PC-9 (cell line): ENCODE data around the gene PNPLA3. TPM values are rescaled to one million over a fixed set of nuclear protein-coding genes. Genes with fewer than 3 reads are reported as not detected.

Experiments
- BruUV-seq: library from RNA; stranded (reverse); fragments of 400-500 nt; replicated peaks from 2 replicates; lab custom pipeline; 2021; lab: Mats Ljungman, UMichigan
- CTCF ChIA-PET: fragments of 300-600 bp; sonication (Branson Sonifier 250); formaldehyde crosslinking; loops from one replicate; lab custom pipeline; 2022; ENCODE audit warnings: antibody characterized with exemption; lab: Charles Lee
- POLR2A ChIA-PET: fragments of 300-600 bp; sonication (Branson Sonifier 250); formaldehyde crosslinking; loops from one replicate; lab custom pipeline; 2022; ENCODE audit warnings: antibody characterized with exemption; ENCODE audit not compliant: unreplicated experiment; lab: Charles Lee
- DNase-seq, 2 experiments: peaks; one replicate each; pipeline versions ENCODE4 v3.0.0 to v3.0.0-alpha.2; 2015 to 2022; ENCODE audit warnings: mixed read lengths in 1 of 2
- H2AFZ ChIP-seq: fragments of 200-600 bp; sonication (generic); 2 replicates; pipeline ENCODE4 v1.8.1; 2017; ENCODE audit warnings: antibody characterized with exemption
- H3F3A ChIP-seq: fragments of 200-600 bp; sonication (generic); 2 replicates; pipeline ENCODE4 v1.8.1; 2017; ENCODE audit warnings: antibody characterized with exemption, mild to moderate bottlenecking, low read depth; ENCODE audit not compliant: insufficient read depth
- H3K27ac ChIP-seq: fragments of 200-600 bp; sonication (generic); 2 replicates; pipeline ENCODE4 v1.6.1; 2016; ENCODE audit warnings: mixed run types
- H3K27me3 ChIP-seq: fragments of 200-600 bp; sonication (generic); 2 replicates; pipeline ENCODE4 v1.6.1; 2016; ENCODE audit warnings: low read depth, mixed run types; ENCODE audit not compliant: insufficient read depth
- H3K36me3 ChIP-seq: fragments of 200-600 bp; sonication (generic); 2 replicates; pipeline ENCODE4 v1.6.1; 2016; ENCODE audit warnings: low read depth, mixed run types
- H3K4me1 ChIP-seq: fragments of 200-600 bp; sonication (generic); replicated peaks from 2 replicates; pipeline ENCODE4 v1.6.1; 2016; ENCODE audit warnings: mixed run types; ENCODE audit not compliant: insufficient read depth
- H3K4me2 ChIP-seq: fragments of 200-600 bp; sonication (generic); 2 replicates; pipeline ENCODE4 v1.6.1; 2017; ENCODE audit warnings: mixed run types
- H3K4me3 ChIP-seq: fragments of 200-600 bp; sonication (generic); 2 replicates; pipeline ENCODE4 v1.6.1; 2016; ENCODE audit warnings: mixed run types
- H3K79me2 ChIP-seq: fragments of 200-600 bp; sonication (generic); 2 replicates; pipeline ENCODE4 v1.6.1; 2017; ENCODE audit warnings: low read depth, mixed run types
- H3K9me2 ChIP-seq: fragments of 200-600 bp; sonication (generic); 2 replicates; pipeline ENCODE4 v1.8.1; 2017; ENCODE audit warnings: mild to moderate bottlenecking; ENCODE audit not compliant: insufficient read depth
- H3K9me3 ChIP-seq: fragments of 200-600 bp; sonication (generic); 2 replicates; pipeline ENCODE4 v1.8.1; 2016; ENCODE audit warnings: low read depth; ENCODE audit not compliant: insufficient read depth
- H4K20me1 ChIP-seq: fragments of 200-600 bp; sonication (generic); 2 replicates; pipeline ENCODE4 v1.8.1; 2017; ENCODE audit not compliant: insufficient read depth
- EZH2 ChIP-seq: fragments of 200-600 bp; sonication (generic); IDR thresholded peaks from 2 replicates; pipeline ENCODE4 v1.8.0; 2017; ENCODE audit warnings: antibody characterized with exemption, low read depth
- intact Hi-C: fragments of 100-400 bp; cut with micrococcal nuclease; formaldehyde crosslinking; loops from one replicate; pipeline ENCODE4 v1.10.0; 2022; ENCODE audit not compliant: unreplicated experiment
- total RNA-seq: library from RNA; stranded (reverse); gene quantifications from 2 replicates; pipeline ENCODE4 v1.2.3, GENCODE V29; 2021
- TF ChIP-seq, protein P1 (sequence below): fragments of 200-600 bp; sonication (generic); conservative IDR thresholded peaks from 2 replicates; pipeline ENCODE4 v1.6.1; 2017; ENCODE audit warnings: mixed run types, antibody characterized with exemption, mild to moderate bottlenecking, moderate library complexity

The PNPLA3 gene
- total RNA-seq, 1 experiment from 2014 or later, result 26.8 TPM

DNA sequence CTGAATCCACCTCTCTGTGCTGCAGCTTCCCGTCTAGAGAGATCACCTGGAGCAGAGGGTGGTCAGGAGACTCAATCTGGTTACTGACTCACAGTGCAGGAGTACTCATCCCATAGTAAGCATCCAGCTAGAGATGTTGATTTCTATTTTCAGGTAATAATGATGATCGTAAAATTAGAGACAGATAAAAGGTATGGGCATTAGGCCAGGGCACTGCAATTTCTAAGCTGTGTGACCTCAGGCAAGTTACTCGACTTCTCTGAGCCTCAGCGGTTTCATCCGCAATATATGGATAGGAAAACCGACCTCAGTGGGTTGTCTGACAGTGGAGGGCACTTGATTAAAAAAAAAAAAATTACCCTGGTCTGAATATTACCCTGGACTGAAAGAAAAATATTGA lies 17.8 kb downstream of the PNPLA3 start:
- TF ChIP-seq, protein P1, sequence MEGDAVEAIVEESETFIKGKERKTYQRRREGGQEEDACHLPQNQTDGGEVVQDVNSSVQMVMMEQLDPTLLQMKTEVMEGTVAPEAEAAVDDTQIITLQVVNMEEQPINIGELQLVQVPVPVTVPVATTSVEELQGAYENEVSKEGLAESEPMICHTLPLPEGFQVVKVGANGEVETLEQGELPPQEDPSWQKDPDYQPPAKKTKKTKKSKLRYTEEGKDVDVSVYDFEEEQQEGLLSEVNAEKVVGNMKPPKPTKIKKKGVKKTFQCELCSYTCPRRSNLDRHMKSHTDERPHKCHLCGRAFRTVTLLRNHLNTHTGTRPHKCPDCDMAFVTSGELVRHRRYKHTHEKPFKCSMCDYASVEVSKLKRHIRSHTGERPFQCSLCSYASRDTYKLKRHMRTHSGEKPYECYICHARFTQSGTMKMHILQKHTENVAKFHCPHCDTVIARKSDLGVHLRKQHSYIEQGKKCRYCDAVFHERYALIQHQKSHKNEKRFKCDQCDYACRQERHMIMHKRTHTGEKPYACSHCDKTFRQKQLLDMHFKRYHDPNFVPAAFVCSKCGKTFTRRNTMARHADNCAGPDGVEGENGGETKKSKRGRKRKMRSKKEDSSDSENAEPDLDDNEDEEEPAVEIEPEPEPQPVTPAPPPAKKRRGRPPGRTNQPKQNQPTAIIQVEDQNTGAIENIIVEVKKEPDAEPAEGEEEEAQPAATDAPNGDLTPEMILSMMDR, result no peak
- no peak for TF ChIP-seq EZH2
- H3K36me3 ChIP-seq, result peaks cover 12% of the 10 kb centered on the region; the same call in 1 of the 2 replicates
- POLR2A ChIA-PET, result interaction anchor here (0.5 kb wide), 1 partner anchor 11 kb away, joined by 3 read pairs; no protein-coding TSS in a partner anchor

DNA sequence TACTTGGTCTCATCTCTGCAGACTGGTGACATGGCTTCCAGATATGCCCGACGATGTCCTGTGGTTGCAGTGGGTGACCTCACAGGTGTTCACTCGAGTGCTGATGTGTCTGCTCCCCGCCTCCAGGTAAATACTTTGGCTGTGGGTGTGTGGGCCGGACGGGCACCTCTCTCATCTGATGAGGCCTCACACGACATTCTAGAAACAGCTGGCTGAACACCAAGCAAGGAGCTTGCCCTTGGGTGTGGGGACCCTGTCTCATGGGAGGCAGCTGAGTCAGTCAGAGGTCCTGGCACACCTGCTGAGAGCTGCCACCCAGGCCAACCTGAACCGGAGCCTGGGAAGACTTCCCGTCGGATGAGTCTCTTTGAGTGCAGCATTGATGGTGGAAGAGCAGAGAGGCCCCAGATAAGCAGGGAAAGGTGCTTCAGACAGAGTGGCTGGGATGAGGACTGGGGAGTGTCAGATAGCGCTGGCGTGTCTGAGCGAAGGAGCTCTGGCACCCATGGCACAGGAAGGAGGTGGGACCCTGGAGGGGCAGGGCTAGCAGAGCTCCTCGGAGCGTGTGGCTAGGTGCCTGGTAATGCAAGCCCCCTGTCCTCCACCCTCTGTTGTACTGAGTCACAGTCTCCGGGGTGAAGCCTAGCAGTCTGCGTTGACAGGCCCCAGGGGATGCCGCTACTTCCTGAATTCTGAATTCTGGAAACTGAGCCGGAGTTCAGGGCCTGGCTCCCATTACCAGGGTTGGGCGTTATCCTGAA lies 21.2 kb downstream of the PNPLA3 start:
- Histone ChIP-seq H4K20me1 (peaks cover 5% of the 10 kb centered on the region; the same call in 1 of the 2 replicates), H3K4me3 (no peak overlapping the region), H3K9me2 (no peaks in the 10 kb centered on the region), H3K9me3 (no peaks in the 10 kb centered on the region), H3K27me3 (no peaks in the 10 kb centered on the region), H3K79me2 (no peaks in the 10 kb centered on the region), H3K27ac (no peak overlapping the region), H3K4me1 (no peaks in the 10 kb centered on the region), H2AFZ (no peak overlapping the region), H3K36me3 (0 out of 2 replicates have a peak, but pooled peaks cover 4% of the 10 kb centered on the region), H3K4me2 (no peak overlapping the region), H3F3A (no peaks in the 10 kb centered on the region; the same call in 1 of the 2 replicates)
- DNase-seq, result peak in 1 of 2 experiments; percentile 71
- POLR2A ChIA-PET, result no interaction called here
- BruUV-seq, result no TSS peak
- CTCF ChIA-PET, result interaction anchor here (0.8 to 1.3 kb wide), 2 partner anchors 62 kb away, joined by 4 to 9 read pairs; no protein-coding TSS in a partner anchor
- intact Hi-C loops, result loop anchor here (5.0 kb wide), 1 partner anchor 58 kb away; no protein-coding TSS in a partner anchor
- TF ChIP-seq, protein P1, result no peak

More for the DNA sequence above, 17.8 kb downstream of the PNPLA3 start:
- Histone ChIP-seq H3K4me3 (no peak overlapping the region), H3F3A (no peaks in the 10 kb centered on the region; the same call in 1 of the 2 replicates), H3K9me3 (no peaks in the 10 kb centered on the region), H2AFZ (no peak overlapping the region), H3K4me1 (no peaks in the 10 kb centered on the region), H3K27ac (no peak overlapping the region), H4K20me1 (peaks cover 9% of the 10 kb centered on the region; the same call in 1 of the 2 replicates), H3K9me2 (no peaks in the 10 kb centered on the region), H3K4me2 (no peak overlapping the region), H3K79me2 (no peaks in the 10 kb centered on the region), H3K27me3 (no peaks in the 10 kb centered on the region)
- intact Hi-C loops, result no loop called here
- CTCF ChIA-PET, result interaction anchor here (0.7 to 0.8 kb wide), 2 partner anchors 16 to 941 kb away, joined by 3 to 4 read pairs; no protein-coding TSS in a partner anchor
- no peak for DNase-seq
- no TSS peak for BruUV-seq

DNA sequence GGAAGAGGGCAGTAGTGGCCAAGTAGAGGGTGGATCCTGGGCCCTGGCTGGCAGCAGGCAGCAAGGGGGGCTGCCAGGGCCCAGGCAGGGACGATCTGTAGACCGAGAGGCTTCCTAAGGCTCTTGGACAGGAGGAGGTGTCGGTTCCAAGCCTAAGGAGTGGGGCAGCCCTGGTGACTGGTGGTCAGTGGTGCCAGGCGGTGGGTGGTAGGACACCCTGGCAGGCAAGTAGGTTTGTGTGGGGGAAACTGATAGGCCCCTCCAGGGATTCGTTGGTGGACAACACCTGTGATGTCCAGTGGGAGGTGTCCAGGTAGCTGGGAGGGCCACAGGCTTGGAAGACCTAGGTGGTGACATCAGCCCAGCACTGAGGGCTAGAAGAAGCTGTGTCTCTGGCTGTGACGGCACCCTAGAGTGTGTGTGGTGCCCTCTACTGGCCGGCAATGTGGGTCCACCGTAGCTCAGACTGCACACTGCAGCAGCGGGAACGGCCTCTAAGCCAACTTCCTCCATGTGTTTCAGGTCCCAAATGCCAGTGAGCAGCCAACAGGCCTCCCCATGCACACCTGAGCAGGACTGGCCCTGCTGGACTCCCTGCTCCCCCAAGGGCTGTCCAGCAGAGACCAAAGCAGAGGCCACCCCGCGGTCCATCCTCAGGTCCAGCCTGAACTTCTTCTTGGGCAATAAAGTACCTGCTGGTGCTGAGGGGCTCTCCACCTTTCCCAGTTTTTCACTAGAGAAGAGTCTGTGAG lies 22.2 kb downstream of the PNPLA3 start:
- DNase-seq, result peak in 1 of 2 experiments; percentile 49
- Histone ChIP-seq H3K79me2 (no peaks in the 10 kb centered on the region), H2AFZ (no peak overlapping the region), H3K4me3 (no peak overlapping the region), H3K27ac (no peak overlapping the region), H3F3A (peaks cover 7% of the 10 kb centered on the region; the same call in 1 of the 2 replicates), H3K4me1 (no peaks in the 10 kb centered on the region), H3K9me3 (no peaks in the 10 kb centered on the region), H3K9me2 (no peaks in the 10 kb centered on the region), H3K36me3 (no peaks in the 10 kb centered on the region), H3K4me2 (no peak overlapping the region), H3K27me3 (no peaks in the 10 kb centered on the region), H4K20me1 (peaks cover 5% of the 10 kb centered on the region; the same call in 1 of the 2 replicates)
- POLR2A ChIA-PET, result no interaction called here
- intact Hi-C loops, result loop anchor here (5.0 kb wide), 1 partner anchor 59 kb away; no protein-coding TSS in a partner anchor
- no TSS peak for BruUV-seq
- TF ChIP-seq EZH2, result no peak
- TF ChIP-seq, protein P1, result peak; percentile 72
- CTCF ChIA-PET, result interaction anchor here (0.6 to 1.3 kb wide), 6 partner anchors 21 to 1280 kb away, joined by 3 to 9 read pairs (median 4); partner anchors contain the start of gene PNPLA3
